Panc1 (cell line): Measurements from ENCODE around the gene NPHP1.
A peak's percentile ranks its signal among the peaks of the same experiment; 100 is the strongest.

Experiments
- POLR2AphosphoS5 ChIP-seq: IDR thresholded peaks from 2 replicates; pipeline ENCODE4 v1.6.1; 2012; ENCODE audit warnings: mild to moderate bottlenecking, low read depth, low read length, moderate library complexity
- TF ChIP-seq, protein P1 (sequence below): fragments of 450-650 bp; IDR thresholded peaks from 2 replicates; pipeline ENCODE4 v1.5.1; 2017; ENCODE audit warnings: mild to moderate bottlenecking

- TF ChIP-seq, protein P1, sequence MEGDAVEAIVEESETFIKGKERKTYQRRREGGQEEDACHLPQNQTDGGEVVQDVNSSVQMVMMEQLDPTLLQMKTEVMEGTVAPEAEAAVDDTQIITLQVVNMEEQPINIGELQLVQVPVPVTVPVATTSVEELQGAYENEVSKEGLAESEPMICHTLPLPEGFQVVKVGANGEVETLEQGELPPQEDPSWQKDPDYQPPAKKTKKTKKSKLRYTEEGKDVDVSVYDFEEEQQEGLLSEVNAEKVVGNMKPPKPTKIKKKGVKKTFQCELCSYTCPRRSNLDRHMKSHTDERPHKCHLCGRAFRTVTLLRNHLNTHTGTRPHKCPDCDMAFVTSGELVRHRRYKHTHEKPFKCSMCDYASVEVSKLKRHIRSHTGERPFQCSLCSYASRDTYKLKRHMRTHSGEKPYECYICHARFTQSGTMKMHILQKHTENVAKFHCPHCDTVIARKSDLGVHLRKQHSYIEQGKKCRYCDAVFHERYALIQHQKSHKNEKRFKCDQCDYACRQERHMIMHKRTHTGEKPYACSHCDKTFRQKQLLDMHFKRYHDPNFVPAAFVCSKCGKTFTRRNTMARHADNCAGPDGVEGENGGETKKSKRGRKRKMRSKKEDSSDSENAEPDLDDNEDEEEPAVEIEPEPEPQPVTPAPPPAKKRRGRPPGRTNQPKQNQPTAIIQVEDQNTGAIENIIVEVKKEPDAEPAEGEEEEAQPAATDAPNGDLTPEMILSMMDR, result no peak
- peak; percentile 63; the same call in 1 of the 2 replicates for TF ChIP-seq POLR2AphosphoS5
Observed at GRCh38 chr2:110204408-110205385, at the start of gene NPHP1.
